Astrocyte (in vitro differentiated cells and primary cell): ENCODE data around the gene NIPBL. TPM values are rescaled to one million over a fixed set of nuclear protein-coding genes. Genes with fewer than 3 reads are reported as not detected.

Source experiments
- DNase-seq: peaks from one replicate; pipeline ENCODE4 v3.0.0-alpha.2; 2010; ENCODE audit warnings: low read depth
- FAIRE-seq: peaks from 2 replicates; lab custom pipeline; 2011; peaks lifted over from hg19 to GRCh38; lab: Jason Lieb, UNC
- H2AFZ ChIP-seq: 2 replicates; pipeline ENCODE4 v1.6.0; 2012; ENCODE audit warnings: low read depth, low read length, inconsistent platforms
- H3K27ac ChIP-seq: 2 replicates; pipeline ENCODE4 v1.5.1; 2011; ENCODE audit warnings: low read depth, low read length, inconsistent platforms
- H3K27me3 ChIP-seq: 2 replicates; pipeline ENCODE4 v1.6.0; 2011; ENCODE audit warnings: low read length, inconsistent platforms; ENCODE audit not compliant: insufficient read depth
- H3K36me3 ChIP-seq: 2 replicates; pipeline ENCODE4 v1.5.1; 2011; ENCODE audit warnings: low read length, inconsistent platforms; ENCODE audit not compliant: insufficient read depth
- H3K4me1 ChIP-seq: 2 replicates; pipeline ENCODE4 v1.5.1; 2011; ENCODE audit warnings: low read length, inconsistent platforms; ENCODE audit not compliant: insufficient read depth
- H3K4me2 ChIP-seq: 2 replicates; pipeline ENCODE4 v1.6.0; 2012; ENCODE audit warnings: low read length, inconsistent platforms
- H3K4me3 ChIP-seq: 2 replicates; pipeline ENCODE4 v1.5.1; 2011; ENCODE audit warnings: low read depth, mild to moderate bottlenecking, low read length, inconsistent platforms; ENCODE audit not compliant: insufficient read depth
- H3K79me2 ChIP-seq: 2 replicates; pipeline ENCODE4 v1.6.0; 2012; ENCODE audit warnings: mild to moderate bottlenecking, low read length, inconsistent platforms; ENCODE audit not compliant: insufficient read depth
- H3K9ac ChIP-seq: 2 replicates; pipeline ENCODE4 v1.6.0; 2012; ENCODE audit warnings: mild to moderate bottlenecking, low read length, inconsistent platforms
- H3K9me3 ChIP-seq: 2 replicates; pipeline ENCODE4 v1.5.1; 2012; ENCODE audit warnings: low read depth, mild to moderate bottlenecking, low read length, inconsistent platforms; ENCODE audit not compliant: insufficient read depth
- H4K20me1 ChIP-seq: 2 replicates; pipeline ENCODE4 v1.6.0; 2012; ENCODE audit warnings: low read length, inconsistent platforms; ENCODE audit not compliant: insufficient read depth
- H3K27ac Mint-ChIP-seq: one replicate; pipeline ENCODE4 v1.8.0; 2021; ENCODE audit warnings: mild to moderate bottlenecking, mixed read lengths; ENCODE audit not compliant: unreplicated experiment
- H3K27me3 Mint-ChIP-seq: one replicate; pipeline ENCODE4 v1.8.0; 2021; ENCODE audit warnings: low read depth, mixed read lengths; ENCODE audit not compliant: unreplicated experiment
- H3K36me3 Mint-ChIP-seq: one replicate; pipeline ENCODE4 v1.8.0; 2021; ENCODE audit warnings: low read depth, mixed read lengths; ENCODE audit not compliant: unreplicated experiment
- H3K4me1 Mint-ChIP-seq: one replicate; pipeline ENCODE4 v1.8.0; 2021; ENCODE audit warnings: low read depth, mixed read lengths; ENCODE audit not compliant: unreplicated experiment
- H3K4me3 Mint-ChIP-seq: one replicate; pipeline ENCODE4 v1.8.0; 2021; ENCODE audit warnings: mild to moderate bottlenecking, moderate library complexity, mixed read lengths; ENCODE audit not compliant: unreplicated experiment
- H3K9me3 Mint-ChIP-seq: one replicate; pipeline ENCODE4 v1.8.0; 2021; ENCODE audit warnings: mild to moderate bottlenecking, mixed read lengths; ENCODE audit not compliant: unreplicated experiment
- CTCF ChIP-seq: IDR thresholded peaks from 2 replicates; pipeline ENCODE4 v1.5.1; 2011; ENCODE audit warnings: low read depth, mild to moderate bottlenecking, inconsistent platforms, low read length, moderate library complexity; ENCODE audit not compliant: insufficient read depth
- EZH2 ChIP-seq: IDR thresholded peaks from 2 replicates; pipeline ENCODE4 v1.6.1; 2012; ENCODE audit warnings: mild to moderate bottlenecking, low read length, inconsistent platforms; ENCODE audit not compliant: insufficient read depth
- total RNA-seq: library from RNA; stranded (reverse); gene quantifications from 2 replicates; pipeline ENCODE4 v1.2.1, GENCODE V29; 2021

The NIPBL gene
- total RNA-seq, 1 donor from 2014 or later: 45.3 TPM

- peaks cover 89% of the 10 kb centered on the region for H4K20me1 ChIP-seq
- no peak overlapping the region for H3K4me2 ChIP-seq
- H3K27ac ChIP-seq: no peak overlapping the region
- TF ChIP-seq EZH2: no peak
- no peak for TF ChIP-seq CTCF
- peaks cover 7% of the 10 kb centered on the region for H3K4me1 Mint-ChIP-seq
- H3K9ac ChIP-seq: no peak overlapping the region
- H3K9me3 Mint-ChIP-seq: no peaks in the 10 kb centered on the region
- no peaks in the 10 kb centered on the region for H3K9me3 ChIP-seq
- H3K27me3 Mint-ChIP-seq: no peaks in the 10 kb centered on the region
- no peaks in the 10 kb centered on the region for H3K36me3 ChIP-seq
- H3K36me3 Mint-ChIP-seq: no peaks in the 10 kb centered on the region
- no peak overlapping the region for H3K4me3 Mint-ChIP-seq
- DNase-seq: no peak
- H3K27me3 ChIP-seq: no peaks in the 10 kb centered on the region
- no peak overlapping the region for H3K4me3 ChIP-seq
- H3K27ac Mint-ChIP-seq: no peak overlapping the region
- no peaks in the 10 kb centered on the region for H3K4me1 ChIP-seq
- H2AFZ ChIP-seq: no peak overlapping the region
- H3K79me2 ChIP-seq: peaks cover 95% of the 10 kb centered on the region
- no peak for FAIRE-seq
Observed at GRCh38 chr5:36896476-36896875, 19.9 kb downstream of the NIPBL start.

GRCh38 chr5:36897616-36898015 lies 21.0 kb downstream of the NIPBL start:
- Mint-ChIP-seq H3K27me3 (no peaks in the 10 kb centered on the region), H3K9me3 (peaks cover 6% of the 10 kb centered on the region), H3K4me3 (no peak overlapping the region), H3K27ac (no peak overlapping the region), H3K36me3 (peaks cover 2% of the 10 kb centered on the region), H3K4me1 (peaks cover 8% of the 10 kb centered on the region)
- H4K20me1 ChIP-seq: peaks cover 94% of the 10 kb centered on the region
- no peak overlapping the region for H3K27ac ChIP-seq
- H3K4me2 ChIP-seq: no peak overlapping the region
- H3K9ac ChIP-seq: no peak overlapping the region
- peaks cover 99% of the 10 kb centered on the region for H3K79me2 ChIP-seq
- FAIRE-seq (no peak), DNase-seq (peak; percentile 41)
- H2AFZ ChIP-seq: no peak overlapping the region
- H3K27me3 ChIP-seq: no peaks in the 10 kb centered on the region
- TF ChIP-seq CTCF (no peak), EZH2 (no peak)
- no peaks in the 10 kb centered on the region for H3K36me3 ChIP-seq
- H3K4me3 ChIP-seq: no peak overlapping the region
- H3K4me1 ChIP-seq: no peaks in the 10 kb centered on the region
- no peaks in the 10 kb centered on the region for H3K9me3 ChIP-seq

- Mint-ChIP-seq H3K4me1 (peaks cover 8% of the 10 kb centered on the region), H3K27ac (no peak overlapping the region), H3K9me3 (peaks cover 8% of the 10 kb centered on the region), H3K4me3 (no peak overlapping the region), H3K27me3 (no peaks in the 10 kb centered on the region), H3K36me3 (peaks cover 2% of the 10 kb centered on the region)
- FAIRE-seq (no peak), DNase-seq (no peak)
- Histone ChIP-seq H3K9me3 (no peaks in the 10 kb centered on the region), H3K36me3 (no peaks in the 10 kb centered on the region), H3K79me2 (peaks cover 100% of the 10 kb centered on the region), H2AFZ (no peak overlapping the region), H3K27me3 (no peaks in the 10 kb centered on the region), H3K27ac (no peak overlapping the region), H3K4me2 (no peak overlapping the region), H4K20me1 (peaks cover 97% of the 10 kb centered on the region), H3K4me3 (no peak overlapping the region), H3K9ac (no peak overlapping the region), H3K4me1 (no peaks in the 10 kb centered on the region)
- no peak for TF ChIP-seq EZH2
- TF ChIP-seq CTCF: no peak
Observed at GRCh38 chr5:36899860-36900259, 23.3 kb downstream of the NIPBL start.
